ENCODE data around the gene TTC17. TPM values are rescaled to one million over a fixed set of nuclear protein-coding genes. Genes with fewer than 3 reads are reported as not detected.
"Not testable (repeated sequence)": the region's sequence is repeated elsewhere in the genome, so short reads cannot be mapped to it uniquely, and the experiment has no call there.

The TTC17 gene
- total and polyA plus RNA-seq, 2 donors (not counting 1 experiment from before 2014, with no cell fraction given), result 68.7 to 176 TPM

GRCh38 chr11:43328482-43328881 is 30.2 kb upstream of the TTC17 start:
- no peak overlapping the region for H3K4me3 ChIP-seq (ENCODE audit: control extremely low read depth in 1 of 5, extremely low read depth in 1 of 5, insufficient read depth in 1 of 5, low read depth in 2 of 5, low read length in 4 of 5)
- peaks cover 13 to 99% of the 10 kb centered on the region in 2 experiments for H3K36me3 ChIP-seq (replicated peaks in 1 of 2; ENCODE audit: control extremely low read depth in 1 of 2, control insufficient read depth in 1 of 2, extremely low read depth in 1 of 2, insufficient read depth in 2 of 2, low read length in 1 of 2)
- H3K9me3 ChIP-seq (ENCODE audit: control extremely low read depth in 1 of 3, control insufficient read depth in 2 of 3, insufficient read depth in 1 of 3, low read length in 2 of 3), result no peaks in the 10 kb centered on the region
- ATAC-seq (ENCODE audit: low read depth), result no peak
- H4K20me1 ChIP-seq (ENCODE audit: control insufficient read depth, insufficient read depth, low read length, poor library complexity, severe bottlenecking), result no peaks in the 10 kb centered on the region
- Mint-ChIP-seq H3K4me3 (no peak overlapping the region), H3K27me3 (no peaks in the 10 kb centered on the region), H3K9me3 (ENCODE audit: insufficient read depth) (no peaks in the 10 kb centered on the region), H3K27ac (no peak overlapping the region), H3K4me1 (no peaks in the 10 kb centered on the region)
- DNase-seq, result no peak
- no CpG with 5 or more reads among the region's 2 CpGs for WGBS (ENCODE audit: insufficient coverage)
- H3K27ac ChIP-seq (ENCODE audit: low read length in 2 of 2), result no peak overlapping the region
- H3K79me2 ChIP-seq (ENCODE audit: control insufficient read depth, insufficient read depth, low read length), result no peaks in the 10 kb centered on the region
- H3K4me2 ChIP-seq (replicated peaks; ENCODE audit: low read depth, low read length, poor library complexity, severe bottlenecking), result no peak overlapping the region
- CTCF ChIA-PET, result interaction anchor here (1.2 kb wide), 1 partner anchor 11 kb away, joined by 3 read pairs; no protein-coding TSS in a partner anchor
- H3K4me1 ChIP-seq (ENCODE audit: control insufficient read depth in 2 of 2, insufficient read depth in 2 of 2, low read length in 2 of 2), result no peaks in the 10 kb centered on the region
- TF ChIP-seq EZH2 (IDR thresholded peaks at IDR 0.05; ENCODE audit: borderline replicate concordance, insufficient read depth, low read depth, low read length, poor library complexity, severe bottlenecking), result no peak
- H2AFZ ChIP-seq (ENCODE audit: insufficient read depth, low read depth, low read length, poor library complexity, severe bottlenecking), result no peak overlapping the region
- POLR2A ChIA-PET, result no interaction called here
- intact Hi-C loops (cut with micrococcal nuclease), result no loop called here
- H3K27me3 ChIP-seq (replicated peaks in 1 of 4; ENCODE audit: control extremely low read depth in 1 of 4, control insufficient read depth in 3 of 4, insufficient read depth in 4 of 4, low read length in 3 of 4), result no peaks in the 10 kb centered on the region
- H3K9ac ChIP-seq (ENCODE audit: low read length), result no peak overlapping the region

GRCh38 chr11:43341159-43341558 is 17.6 kb upstream of the TTC17 start:
- H3K36me3 ChIP-seq (replicated peaks in 1 of 2; ENCODE audit: control extremely low read depth in 1 of 2, control insufficient read depth in 1 of 2, extremely low read depth in 1 of 2, insufficient read depth in 2 of 2, low read length in 1 of 2), result peaks cover 1 to 28% of the 10 kb centered on the region in 2 experiments

GRCh38 chr11:43351426-43351825 is 7.3 kb upstream of the TTC17 start:
- H3K27me3 Mint-ChIP-seq; H3K9me3 Mint-ChIP-seq (ENCODE audit: insufficient read depth); H3K27ac ChIP-seq (ENCODE audit: low read length in 2 of 2); H2AFZ ChIP-seq (ENCODE audit: insufficient read depth, low read depth, low read length, poor library complexity, severe bottlenecking); H3K36me3 ChIP-seq (replicated peaks in 1 of 2; ENCODE audit: control extremely low read depth in 1 of 2, control insufficient read depth in 1 of 2, extremely low read depth in 1 of 2, insufficient read depth in 2 of 2, low read length in 1 of 2); DNase-seq; intact Hi-C loops (cut with micrococcal nuclease); H3K9ac ChIP-seq (ENCODE audit: low read length); H3K27ac Mint-ChIP-seq; H3K9me3 ChIP-seq (ENCODE audit: control extremely low read depth in 1 of 3, control insufficient read depth in 2 of 3, insufficient read depth in 1 of 3, low read length in 2 of 3); H3K79me2 ChIP-seq (ENCODE audit: control insufficient read depth, insufficient read depth, low read length); POLR2A ChIA-PET; H3K4me2 ChIP-seq (replicated peaks; ENCODE audit: low read depth, low read length, poor library complexity, severe bottlenecking); H3K4me1 ChIP-seq (ENCODE audit: control insufficient read depth in 2 of 2, insufficient read depth in 2 of 2, low read length in 2 of 2); ATAC-seq (ENCODE audit: low read depth); CTCF ChIA-PET; H3K4me3 ChIP-seq (ENCODE audit: control extremely low read depth in 1 of 5, extremely low read depth in 1 of 5, insufficient read depth in 1 of 5, low read depth in 2 of 5, low read length in 4 of 5); H3K4me1 Mint-ChIP-seq; H3K27me3 ChIP-seq (replicated peaks in 1 of 4; ENCODE audit: control extremely low read depth in 1 of 4, control insufficient read depth in 3 of 4, insufficient read depth in 4 of 4, low read length in 3 of 4); H3K4me3 Mint-ChIP-seq; H4K20me1 ChIP-seq (ENCODE audit: control insufficient read depth, insufficient read depth, low read length, poor library complexity, severe bottlenecking): not testable (repeated sequence)
- no CpG with 5 or more reads among the region's 17 CpGs for WGBS (ENCODE audit: insufficient coverage)

More at GRCh38 chr11:43341159-43341558, 17.6 kb upstream of the TTC17 start:
- no peak for TF ChIP-seq EZH2 (IDR thresholded peaks at IDR 0.05; ENCODE audit: borderline replicate concordance, insufficient read depth, low read depth, low read length, poor library complexity, severe bottlenecking)
- TF ChIP-seq CTCF (IDR thresholded peaks at IDR 0.05), result no peak
- no peak overlapping the region for H3K4me3 ChIP-seq (ENCODE audit: control extremely low read depth in 1 of 5, extremely low read depth in 1 of 5, insufficient read depth in 1 of 5, low read depth in 2 of 5, low read length in 4 of 5)
- Mint-ChIP-seq H3K27ac (no peak overlapping the region), H3K4me1 (no peaks in the 10 kb centered on the region), H3K4me3 (no peak overlapping the region), H3K27me3 (no peaks in the 10 kb centered on the region), H3K9me3 (ENCODE audit: insufficient read depth) (no peaks in the 10 kb centered on the region)
- no peaks in the 10 kb centered on the region for H3K4me1 ChIP-seq (ENCODE audit: control insufficient read depth in 2 of 2, insufficient read depth in 2 of 2, low read length in 2 of 2)
- no peak overlapping the region for H3K4me2 ChIP-seq (replicated peaks; ENCODE audit: low read depth, low read length, poor library complexity, severe bottlenecking)
- H3K9me3 ChIP-seq (ENCODE audit: control extremely low read depth in 1 of 3, control insufficient read depth in 2 of 3, insufficient read depth in 1 of 3, low read length in 2 of 3), result no peaks in the 10 kb centered on the region
- ATAC-seq (ENCODE audit: low read depth), result no peak
- H4K20me1 ChIP-seq (ENCODE audit: control insufficient read depth, insufficient read depth, low read length, poor library complexity, severe bottlenecking), result no peaks in the 10 kb centered on the region
- H2AFZ ChIP-seq (ENCODE audit: insufficient read depth, low read depth, low read length, poor library complexity, severe bottlenecking), result no peak overlapping the region
- intact Hi-C loops (cut with micrococcal nuclease), result no loop called here
- no peaks in the 10 kb centered on the region for H3K79me2 ChIP-seq (ENCODE audit: control insufficient read depth, insufficient read depth, low read length)
- DNase-seq, result no peak
- no peak overlapping the region for H3K9ac ChIP-seq (ENCODE audit: low read length)
- POLR2A ChIA-PET, result interaction anchor here (0.7 kb wide), 1 partner anchor 29 kb away, joined by 3 read pairs; the partner anchor contains the start of gene API5
- no peaks in the 10 kb centered on the region for H3K27me3 ChIP-seq (replicated peaks in 1 of 4; ENCODE audit: control extremely low read depth in 1 of 4, control insufficient read depth in 3 of 4, insufficient read depth in 4 of 4, low read length in 3 of 4)
- no peak overlapping the region for H3K27ac ChIP-seq (ENCODE audit: low read length in 2 of 2)
- CTCF ChIA-PET, result no interaction called here
